Fibroblast of skin of back (primary cell): ENCODE results near the gene C10orf88. TPM values are rescaled to one million over a fixed set of nuclear protein-coding genes. Genes with fewer than 3 reads are reported as not detected.

Experiments
- DNase-seq: peaks from one replicate; pipeline ENCODE4 v3.0.0-alpha.2; 2013
- polyA plus RNA-seq, 2 experiments: library from polyadenylated mRNA; unstranded; fragments of 120-200 nt; gene quantifications; one replicate each; pipeline ENCODE4 v1.2.1, GENCODE V29; 2013; ENCODE audit not compliant: insufficient read length in 2 of 2

Gene C10orf88
- 13.9 TPM for polyA plus RNA-seq (2013, experiment 1 of 2; ENCODE audit: insufficient read length)
- 13.6 TPM for polyA plus RNA-seq (2013, experiment 2 of 2; ENCODE audit: insufficient read length)

- DNase-seq = peak; percentile 99
These were observed at the start of gene C10orf88 for GRCh38 chr10:122953902-122954730. Gene C10orf88, minus strand, starts transcription at chr10:122954227. Its CDS starts 49 bp downstream, at chr10:122954178.

GRCh38 chr10:123001370-123001769, 47.3 kb upstream of the C10orf88 start:
- DNase-seq = no peak

- DNase-seq = no peak
These were observed 46.1 kb upstream of the C10orf88 start for GRCh38 chr10:123000155-123000554.

GRCh38 chr10:122999347-122999746, 45.3 kb upstream of the C10orf88 start:
- DNase-seq = no peak

- DNase-seq = no peak
These were observed 44.9 kb upstream of the C10orf88 start for GRCh38 chr10:122998934-122999333.

GRCh38 chr10:122998360-122998917, 44.4 kb upstream of the C10orf88 start:
- DNase-seq = no peak

GRCh38 chr10:122997864-122998263, 43.8 kb upstream of the C10orf88 start:
- DNase-seq = no peak

GRCh38 chr10:122995936-122996335, 41.9 kb upstream of the C10orf88 start:
- DNase-seq = no peak

- DNase-seq = no peak
These were observed 39.8 kb upstream of the C10orf88 start for GRCh38 chr10:122993797-122994336.

- DNase-seq = no peak
These were observed 38.1 kb upstream of the C10orf88 start for GRCh38 chr10:122992031-122992585.

GRCh38 chr10:122990278-122990677, 36.3 kb upstream of the C10orf88 start:
- no peak for DNase-seq

GRCh38 chr10:122988501-122988900, 34.5 kb upstream of the C10orf88 start:
- DNase-seq = peak; percentile 50

GRCh38 chr10:122986335-122986734, 32.3 kb upstream of the C10orf88 start:
- no peak for DNase-seq

- DNase-seq = no peak
These were observed 30.7 kb upstream of the C10orf88 start for GRCh38 chr10:122984708-122985107.

GRCh38 chr10:122983898-122984297, 29.9 kb upstream of the C10orf88 start:
- no peak for DNase-seq

GRCh38 chr10:122981066-122981464, 27.0 kb upstream of the C10orf88 start:
- peak; percentile 50 for DNase-seq

GRCh38 chr10:122980209-122981065, 26.4 kb upstream of the C10orf88 start, which contains the start of gene PSTK:
Gene PSTK, plus strand, starts transcription at chr10:122980401. Its CDS starts 79 bp downstream, at chr10:122980480.
- peak; percentile 91 for DNase-seq

- no peak for DNase-seq
These were observed 20.6 kb upstream of the C10orf88 start for GRCh38 chr10:122974543-122975064.

- DNase-seq = no peak
These were observed 20.0 kb upstream of the C10orf88 start for GRCh38 chr10:122974023-122974422.

- DNase-seq = no peak
These were observed 14.7 kb upstream of the C10orf88 start for GRCh38 chr10:122968698-122969097.

GRCh38 chr10:122966879-122967278, 12.9 kb upstream of the C10orf88 start:
- no peak for DNase-seq

GRCh38 chr10:122962405-122962804, 8.4 kb upstream of the C10orf88 start:
- no peak for DNase-seq
